Sigmoid colon (tissue), 4 donors: Measurements from ENCODE around the gene SIDT2.
A peak's percentile ranks its signal among the peaks of the same experiment; 100 is the strongest.

Source experiments
- EP300 ChIP-seq, 4 donors: sonication (generic); formaldehyde crosslinking; IDR thresholded peaks; one replicate each; pipeline ENCODE4 v1.6.1; 2017; ENCODE audit warnings: antibody characterized with exemption in 4 of 4
- POLR2A ChIP-seq, 2 donors: fragments of 450-650 bp; IDR thresholded peaks; one replicate each; pipeline ENCODE4 v1.6.1; 2016; ENCODE audit warnings: antibody characterized with exemption in 2 of 2, mild to moderate bottlenecking in 2 of 2, moderate library complexity in 2 of 2
- POLR2AphosphoS5 ChIP-seq, 4 donors: sonication (generic); formaldehyde crosslinking; IDR thresholded peaks; one replicate each; pipeline ENCODE4 v1.6.1; 2017; ENCODE audit warnings: antibody characterized with exemption in 4 of 4
- TF ChIP-seq, protein P1 (sequence below), 4 experiments: fragments of 450-650 bp in 3 of 4; fragments of 200-600 bp in 1 of 4; IDR thresholded peaks; one replicate each; pipeline ENCODE4 v1.5.1; 2016 to 2019; ENCODE audit warnings: antibody characterized with exemption in 4 of 4, mild to moderate bottlenecking in 3 of 4, moderate library complexity in 2 of 4

DNA sequence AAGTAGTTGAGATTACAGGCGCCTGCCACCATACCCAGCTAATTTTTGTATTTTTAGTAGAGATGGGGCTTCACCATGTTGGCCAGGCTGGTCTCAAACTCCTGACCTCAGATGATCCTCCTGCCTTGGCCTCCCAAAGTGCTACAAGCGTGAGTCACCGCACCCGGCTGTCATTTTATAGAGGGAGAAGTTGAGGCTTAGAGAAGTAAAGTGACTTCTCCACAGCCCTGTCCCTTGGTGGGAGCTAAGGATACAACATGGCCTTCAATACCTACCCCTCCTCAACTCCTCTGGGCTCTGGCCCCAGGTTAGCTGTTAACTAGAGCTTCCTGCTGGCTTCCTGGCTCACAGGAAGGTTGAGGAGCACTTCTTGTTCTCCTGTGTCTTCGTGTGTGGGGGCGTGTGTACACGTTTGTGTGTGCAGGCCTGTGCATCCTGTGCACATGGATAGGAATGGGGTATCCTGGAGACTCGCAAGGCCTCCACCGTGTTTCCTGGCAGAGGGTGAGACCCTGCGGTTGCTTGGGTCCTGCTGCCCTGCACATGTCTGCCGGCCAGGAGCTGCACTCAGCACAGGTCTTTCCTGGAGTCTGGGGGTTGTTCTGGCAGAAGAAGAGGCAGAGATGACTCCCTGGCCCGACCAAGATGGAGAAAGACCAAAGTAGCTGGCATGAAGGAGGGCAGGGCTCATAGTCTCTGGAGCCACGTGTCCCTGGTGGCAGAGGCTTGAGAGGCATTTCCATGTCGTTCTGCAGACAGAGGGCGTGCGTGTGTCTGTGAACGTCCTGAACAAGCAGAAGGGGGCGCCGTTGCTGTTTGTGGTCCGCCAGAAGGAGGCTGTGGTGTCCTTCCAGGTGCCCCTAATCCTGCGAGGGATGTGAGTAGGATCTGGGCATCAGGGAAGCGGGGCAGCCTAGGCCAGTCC is 2.4 kb downstream of the SIDT2 start:
- TF ChIP-seq, protein P1, sequence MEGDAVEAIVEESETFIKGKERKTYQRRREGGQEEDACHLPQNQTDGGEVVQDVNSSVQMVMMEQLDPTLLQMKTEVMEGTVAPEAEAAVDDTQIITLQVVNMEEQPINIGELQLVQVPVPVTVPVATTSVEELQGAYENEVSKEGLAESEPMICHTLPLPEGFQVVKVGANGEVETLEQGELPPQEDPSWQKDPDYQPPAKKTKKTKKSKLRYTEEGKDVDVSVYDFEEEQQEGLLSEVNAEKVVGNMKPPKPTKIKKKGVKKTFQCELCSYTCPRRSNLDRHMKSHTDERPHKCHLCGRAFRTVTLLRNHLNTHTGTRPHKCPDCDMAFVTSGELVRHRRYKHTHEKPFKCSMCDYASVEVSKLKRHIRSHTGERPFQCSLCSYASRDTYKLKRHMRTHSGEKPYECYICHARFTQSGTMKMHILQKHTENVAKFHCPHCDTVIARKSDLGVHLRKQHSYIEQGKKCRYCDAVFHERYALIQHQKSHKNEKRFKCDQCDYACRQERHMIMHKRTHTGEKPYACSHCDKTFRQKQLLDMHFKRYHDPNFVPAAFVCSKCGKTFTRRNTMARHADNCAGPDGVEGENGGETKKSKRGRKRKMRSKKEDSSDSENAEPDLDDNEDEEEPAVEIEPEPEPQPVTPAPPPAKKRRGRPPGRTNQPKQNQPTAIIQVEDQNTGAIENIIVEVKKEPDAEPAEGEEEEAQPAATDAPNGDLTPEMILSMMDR (IDR thresholded peaks at IDR 0.05) = peak; percentile 79 to 95 (median 86)
- no peak for TF ChIP-seq POLR2A (IDR thresholded peaks at IDR 0.05)
- peak in 3 of 4 donors; percentile 44 to 57 (median 52) for TF ChIP-seq POLR2AphosphoS5 (IDR thresholded peaks at IDR 0.05)
- TF ChIP-seq EP300 (IDR thresholded peaks at IDR 0.05) = no peak
